PC-3 (cell line): ENCODE data around the gene GPR42.

Experiments used
- EZH2 ChIP-seq: fragments of 300-600 bp; sonication (generic); IDR thresholded peaks from one replicate; pipeline ENCODE4 v1.6.1; 2017; ENCODE audit warnings: antibody characterized with exemption, mild to moderate bottlenecking, low read length; ENCODE audit not compliant: unreplicated experiment
- EZH2phosphoT487 ChIP-seq: fragments of 300-600 bp; sonication (generic); IDR thresholded peaks from 2 replicates; pipeline ENCODE4 v1.6.1; 2018; ENCODE audit warnings: mild to moderate bottlenecking, antibody characterized with exemption, low read length, borderline replicate concordance
- TF ChIP-seq, protein P1 (sequence below): fragments of 300-600 bp; sonication (generic); conservative IDR thresholded peaks from 2 replicates; pipeline ENCODE4 v1.5.1; 2017; ENCODE audit warnings: antibody characterized with exemption, low read depth, mild to moderate bottlenecking, low read length

DNA sequence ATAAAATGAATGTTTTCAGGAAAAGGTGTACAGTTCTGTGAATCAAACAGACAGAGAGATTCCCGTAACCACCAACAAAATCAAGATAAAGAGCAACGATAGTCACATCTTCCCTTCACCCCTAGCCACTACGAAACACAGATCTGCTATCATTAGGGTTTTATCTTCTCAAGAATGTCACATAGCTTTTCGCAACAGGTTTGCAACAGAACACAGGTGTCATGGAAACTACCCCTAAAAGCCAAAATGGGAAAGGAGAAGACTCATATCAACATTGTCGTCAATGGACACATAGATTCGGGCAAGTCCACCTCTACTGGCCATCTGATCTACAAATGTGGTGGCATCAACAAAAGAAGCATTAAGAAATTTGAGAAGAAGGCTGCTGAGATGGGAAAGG, 11.1 kb downstream of the GPR42 start:
- TF ChIP-seq, protein P1, sequence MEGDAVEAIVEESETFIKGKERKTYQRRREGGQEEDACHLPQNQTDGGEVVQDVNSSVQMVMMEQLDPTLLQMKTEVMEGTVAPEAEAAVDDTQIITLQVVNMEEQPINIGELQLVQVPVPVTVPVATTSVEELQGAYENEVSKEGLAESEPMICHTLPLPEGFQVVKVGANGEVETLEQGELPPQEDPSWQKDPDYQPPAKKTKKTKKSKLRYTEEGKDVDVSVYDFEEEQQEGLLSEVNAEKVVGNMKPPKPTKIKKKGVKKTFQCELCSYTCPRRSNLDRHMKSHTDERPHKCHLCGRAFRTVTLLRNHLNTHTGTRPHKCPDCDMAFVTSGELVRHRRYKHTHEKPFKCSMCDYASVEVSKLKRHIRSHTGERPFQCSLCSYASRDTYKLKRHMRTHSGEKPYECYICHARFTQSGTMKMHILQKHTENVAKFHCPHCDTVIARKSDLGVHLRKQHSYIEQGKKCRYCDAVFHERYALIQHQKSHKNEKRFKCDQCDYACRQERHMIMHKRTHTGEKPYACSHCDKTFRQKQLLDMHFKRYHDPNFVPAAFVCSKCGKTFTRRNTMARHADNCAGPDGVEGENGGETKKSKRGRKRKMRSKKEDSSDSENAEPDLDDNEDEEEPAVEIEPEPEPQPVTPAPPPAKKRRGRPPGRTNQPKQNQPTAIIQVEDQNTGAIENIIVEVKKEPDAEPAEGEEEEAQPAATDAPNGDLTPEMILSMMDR = no peak
- TF ChIP-seq EZH2phosphoT487 (no peak), EZH2 (no peak)
